ENCODE measurements around the gene DLGAP1.
"Not testable (repeated sequence)": the region's sequence is repeated elsewhere in the genome, so short reads cannot be mapped to it uniquely, and the experiment has no call there.

DNA sequence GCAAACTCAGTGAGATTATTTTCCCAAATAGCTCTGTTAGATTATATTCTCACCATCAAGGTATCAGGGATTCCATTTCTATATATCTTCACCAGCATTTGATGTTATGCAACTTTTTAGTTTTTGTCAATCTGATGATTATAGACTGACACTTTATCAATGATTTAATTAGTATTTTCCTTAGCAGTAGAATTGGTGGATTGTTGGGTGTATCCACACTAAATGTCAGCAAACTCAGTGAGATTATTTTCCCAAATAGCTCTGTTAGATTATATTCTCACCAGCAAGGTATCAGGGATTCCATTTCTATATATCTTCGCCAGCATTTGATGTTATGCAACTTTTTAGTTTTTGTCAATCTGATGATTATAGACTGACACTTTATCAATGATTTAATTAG is 432.4 kb downstream of the DLGAP1 start:
- TF ChIP-seq NFRKB (IDR thresholded peaks at IDR 0.05); FOXM1 (IDR thresholded peaks at IDR 0.05; ENCODE audit: borderline replicate concordance); HDGF (IDR thresholded peaks at IDR 0.05; ENCODE audit: borderline replicate concordance); FOXA1 (IDR thresholded peaks at IDR 0.05); ZNF384 (IDR thresholded peaks at IDR 0.05); SP1 (IDR thresholded peaks at IDR 0.05); SUZ12 (IDR thresholded peaks at IDR 0.05); BHLHE40 (IDR thresholded peaks at IDR 0.05; ENCODE audit: borderline replicate concordance); L3MBTL2 (conservative IDR thresholded peaks at IDR 0.05); ELF4 (IDR thresholded peaks at IDR 0.05): not testable (repeated sequence)
- TF ChIP-seq, protein P1, sequence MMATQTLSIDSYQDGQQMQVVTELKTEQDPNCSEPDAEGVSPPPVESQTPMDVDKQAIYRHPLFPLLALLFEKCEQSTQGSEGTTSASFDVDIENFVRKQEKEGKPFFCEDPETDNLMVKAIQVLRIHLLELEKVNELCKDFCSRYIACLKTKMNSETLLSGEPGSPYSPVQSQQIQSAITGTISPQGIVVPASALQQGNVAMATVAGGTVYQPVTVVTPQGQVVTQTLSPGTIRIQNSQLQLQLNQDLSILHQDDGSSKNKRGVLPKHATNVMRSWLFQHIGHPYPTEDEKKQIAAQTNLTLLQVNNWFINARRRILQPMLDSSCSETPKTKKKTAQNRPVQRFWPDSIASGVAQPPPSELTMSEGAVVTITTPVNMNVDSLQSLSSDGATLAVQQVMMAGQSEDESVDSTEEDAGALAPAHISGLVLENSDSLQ (IDR thresholded peaks at IDR 0.05): not testable (repeated sequence)
